ENCODE results near the gene WBP2NL.
"Not testable (repeated sequence)": the region's sequence is repeated elsewhere in the genome, so short reads cannot be mapped to it uniquely, and the experiment has no call there.

WBP2NL gene

GRCh38 chr22:42070517-42071422 lies 72.2 kb downstream of the WBP2NL start, which contains the start of gene NAGA:
Gene NAGA, minus strand, starts transcription at chr22:42070812. Its CDS starts 515 bp downstream, at chr22:42070297.
- in situ Hi-C loops (cut with MboI; ENCODE audit: low sequenced_read_pairs): no loop called here

- in situ Hi-C loops (cut with MboI; ENCODE audit: low sequenced_read_pairs): not testable (repeated sequence)
These were observed 72.9 kb downstream of the WBP2NL start for GRCh38 chr22:42071508-42071907.

GRCh38 chr22:42072606-42073330 lies 74.2 kb downstream of the WBP2NL start:
- in situ Hi-C loops (cut with MboI; ENCODE audit: low sequenced_read_pairs): no loop called here

- in situ Hi-C loops (cut with MboI; ENCODE audit: low sequenced_read_pairs): no loop called here
These were observed 75.0 kb downstream of the WBP2NL start for GRCh38 chr22:42073621-42074041.

GRCh38 chr22:42074132-42074811 lies 75.7 kb downstream of the WBP2NL start, which contains the start of gene PHETA2:
Gene PHETA2, plus strand, starts transcription at chr22:42074248. Its CDS starts 3,046 bp downstream, at chr22:42077294.
- in situ Hi-C loops (cut with MboI; ENCODE audit: low sequenced_read_pairs): no loop called here

- in situ Hi-C loops (cut with MboI; ENCODE audit: low sequenced_read_pairs): no loop called here
These were observed 76.5 kb downstream of the WBP2NL start for GRCh38 chr22:42074846-42075676.

GRCh38 chr22:42076764-42077485 lies 78.3 kb downstream of the WBP2NL start:
- in situ Hi-C loops (cut with MboI; ENCODE audit: low sequenced_read_pairs): no loop called here

DNA sequence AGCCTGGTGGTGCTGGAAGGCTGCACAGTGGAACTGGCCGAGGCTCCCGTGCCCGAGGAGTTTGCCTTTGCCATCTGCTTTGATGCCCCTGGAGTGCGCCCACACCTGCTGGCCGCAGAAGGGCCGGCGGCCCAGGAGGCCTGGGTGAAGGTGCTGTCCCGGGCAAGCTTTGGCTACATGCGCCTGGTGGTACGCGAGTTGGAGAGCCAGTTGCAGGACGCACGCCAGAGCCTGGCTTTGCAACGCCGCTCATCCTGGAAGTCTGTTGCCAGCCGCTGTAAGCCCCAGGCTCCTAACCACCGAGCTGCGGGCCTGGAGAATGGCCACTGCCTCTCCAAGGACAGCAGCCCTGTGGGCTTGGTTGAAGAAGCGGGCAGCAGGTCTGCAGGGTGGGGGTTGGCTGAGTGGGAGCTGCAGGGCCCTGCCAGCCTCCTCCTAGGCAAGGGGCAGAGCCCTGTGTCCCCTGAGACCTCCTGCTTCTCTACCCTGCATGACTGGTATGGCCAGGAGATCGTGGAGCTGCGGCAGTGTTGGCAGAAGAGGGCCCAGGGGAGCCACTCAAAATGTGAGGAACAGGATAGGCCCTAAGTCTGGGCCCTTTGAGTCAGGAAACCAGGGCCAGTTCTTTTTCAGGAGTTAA lies 79.0 kb downstream of the WBP2NL start:
- in situ Hi-C loops (cut with MboI; ENCODE audit: low sequenced_read_pairs): no loop called here

Measured in HL-60/S4 (cell line).